Smooth muscle cell (in vitro differentiated cells): ENCODE data around the gene LCMT1. TPM values are rescaled to one million over a fixed set of nuclear protein-coding genes. Genes with fewer than 3 reads are reported as not detected.
"Not testable (repeated sequence)": the region's sequence is repeated elsewhere in the genome, so short reads cannot be mapped to it uniquely, and the experiment has no call there.

Experiments used
- DNase-seq: peaks from one replicate; lab custom pipeline; 2025; ENCODE audit not compliant: unreplicated experiment; lab: John Stamatoyannopoulos, UW
- H2AFZ ChIP-seq: fragments of 200-600 bp; sonication (generic); 2 replicates; pipeline ENCODE4 v1.6.0; 2016; ENCODE audit warnings: antibody characterized with exemption, low read depth, mild to moderate bottlenecking
- H3F3A ChIP-seq: fragments of 200-600 bp; sonication (generic); 2 replicates; pipeline ENCODE4 v1.6.0; 2017; ENCODE audit warnings: antibody characterized with exemption, low read depth
- H3K27ac ChIP-seq: fragments of 200-600 bp; sonication (generic); 2 replicates; pipeline ENCODE4 v1.5.1; 2016; ENCODE audit warnings: low read depth, mild to moderate bottlenecking
- H3K27me3 ChIP-seq: fragments of 200-600 bp; sonication (generic); 2 replicates; pipeline ENCODE4 v1.6.1; 2016; ENCODE audit warnings: low read depth, mild to moderate bottlenecking
- H3K36me3 ChIP-seq: fragments of 200-600 bp; sonication (generic); 2 replicates; pipeline ENCODE4 v1.5.1; 2016; ENCODE audit warnings: low read depth
- H3K4me1 ChIP-seq: fragments of 200-600 bp; sonication (generic); 2 replicates; pipeline ENCODE4 v1.5.1; 2016; ENCODE audit warnings: low read depth
- H3K4me2 ChIP-seq: fragments of 200-600 bp; sonication (generic); 2 replicates; pipeline ENCODE4 v1.6.0; 2016; ENCODE audit warnings: mild to moderate bottlenecking
- H3K4me3 ChIP-seq: fragments of 200-600 bp; sonication (generic); 2 replicates; pipeline ENCODE4 v1.5.1; 2016; ENCODE audit warnings: mild to moderate bottlenecking
- H3K79me2 ChIP-seq: fragments of 200-600 bp; sonication (generic); 2 replicates; pipeline ENCODE4 v1.6.0; 2016; ENCODE audit warnings: low read depth, mild to moderate bottlenecking
- H3K9ac ChIP-seq: fragments of 200-600 bp; sonication (generic); 2 replicates; pipeline ENCODE4 v1.6.0; 2016; ENCODE audit warnings: low read depth
- H3K9me3 ChIP-seq: fragments of 200-600 bp; sonication (generic); replicated peaks from 2 replicates; pipeline ENCODE4 v1.5.1; 2016; ENCODE audit warnings: low read depth
- H4K20me1 ChIP-seq: fragments of 200-600 bp; sonication (generic); 2 replicates; pipeline ENCODE4 v1.6.0; 2016; ENCODE audit warnings: low read depth
- WGBS: methylation state at CpG from one replicate; pipeline ENCODE4 v1.1.7; 2016; ENCODE audit warnings: low lambda C conversion rate; 5-methylcytosine and 5-hydroxymethylcytosine counted together
- polyA plus RNA-seq: library from polyadenylated mRNA; unstranded; fragments of >200 nt; fragmentation: Nextera tagmentation; extraction: Ambion mirVana; gene quantifications from 2 replicates; pipeline ENCODE4 v1.2.1, GENCODE V29; 2016
- total RNA-seq: library from RNA; depleted of rRNA; stranded (reverse); fragments of >200 nt; gene quantifications from 2 replicates; pipeline ENCODE4 v1.2.3, GENCODE V29; 2014
- TF ChIP-seq, protein P1 (sequence below): fragments of 200-600 bp; sonication (generic); IDR thresholded peaks from 2 replicates; pipeline ENCODE4 v1.5.1; 2017; ENCODE audit warnings: borderline replicate concordance, mild to moderate bottlenecking, antibody characterized with exemption; ENCODE audit not compliant: insufficient read depth, poor library complexity, severe bottlenecking

LCMT1 gene
- total and polyA plus RNA-seq, 2 experiments from 2014 or later, result 52.5 to 57.6 TPM

GRCh38 chr16:25177512-25177830 is 65.9 kb downstream of the LCMT1 start:
- no peak overlapping the region for H3K9ac ChIP-seq
- H2AFZ ChIP-seq, result no peak overlapping the region
- no peaks in the 10 kb centered on the region for H3F3A ChIP-seq
- no peaks in the 10 kb centered on the region for H3K27me3 ChIP-seq
- no peak overlapping the region for H3K27ac ChIP-seq
- no peaks in the 10 kb centered on the region for H3K36me3 ChIP-seq
- WGBS, result 67% methylated on average over 3 of the region's 3 CpGs
- TF ChIP-seq, protein P1, sequence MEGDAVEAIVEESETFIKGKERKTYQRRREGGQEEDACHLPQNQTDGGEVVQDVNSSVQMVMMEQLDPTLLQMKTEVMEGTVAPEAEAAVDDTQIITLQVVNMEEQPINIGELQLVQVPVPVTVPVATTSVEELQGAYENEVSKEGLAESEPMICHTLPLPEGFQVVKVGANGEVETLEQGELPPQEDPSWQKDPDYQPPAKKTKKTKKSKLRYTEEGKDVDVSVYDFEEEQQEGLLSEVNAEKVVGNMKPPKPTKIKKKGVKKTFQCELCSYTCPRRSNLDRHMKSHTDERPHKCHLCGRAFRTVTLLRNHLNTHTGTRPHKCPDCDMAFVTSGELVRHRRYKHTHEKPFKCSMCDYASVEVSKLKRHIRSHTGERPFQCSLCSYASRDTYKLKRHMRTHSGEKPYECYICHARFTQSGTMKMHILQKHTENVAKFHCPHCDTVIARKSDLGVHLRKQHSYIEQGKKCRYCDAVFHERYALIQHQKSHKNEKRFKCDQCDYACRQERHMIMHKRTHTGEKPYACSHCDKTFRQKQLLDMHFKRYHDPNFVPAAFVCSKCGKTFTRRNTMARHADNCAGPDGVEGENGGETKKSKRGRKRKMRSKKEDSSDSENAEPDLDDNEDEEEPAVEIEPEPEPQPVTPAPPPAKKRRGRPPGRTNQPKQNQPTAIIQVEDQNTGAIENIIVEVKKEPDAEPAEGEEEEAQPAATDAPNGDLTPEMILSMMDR, result no peak
- H3K9me3 ChIP-seq, result no peaks in the 10 kb centered on the region
- H3K4me3 ChIP-seq, result no peak overlapping the region
- H4K20me1 ChIP-seq, result no peaks in the 10 kb centered on the region
- no peaks in the 10 kb centered on the region for H3K79me2 ChIP-seq
- H3K4me2 ChIP-seq, result no peak overlapping the region
- DNase-seq, result no peak
- no peaks in the 10 kb centered on the region for H3K4me1 ChIP-seq

GRCh38 chr16:25177831-25178688 is 66.5 kb downstream of the LCMT1 start:
- Histone ChIP-seq H3K36me3 (no peaks in the 10 kb centered on the region), H3K4me3 (no peak overlapping the region), H3K27ac (no peak overlapping the region), H3K9me3 (no peaks in the 10 kb centered on the region), H4K20me1 (no peaks in the 10 kb centered on the region), H3K4me1 (no peaks in the 10 kb centered on the region), H3K4me2 (no peak overlapping the region), H2AFZ (no peak overlapping the region), H3K79me2 (no peaks in the 10 kb centered on the region), H3F3A (no peaks in the 10 kb centered on the region), H3K27me3 (no peaks in the 10 kb centered on the region), H3K9ac (no peak overlapping the region)
- WGBS, result 94% methylated on average over 20 of the region's 20 CpGs
- DNase-seq, result no peak
- TF ChIP-seq, protein P1, result no peak

DNA sequence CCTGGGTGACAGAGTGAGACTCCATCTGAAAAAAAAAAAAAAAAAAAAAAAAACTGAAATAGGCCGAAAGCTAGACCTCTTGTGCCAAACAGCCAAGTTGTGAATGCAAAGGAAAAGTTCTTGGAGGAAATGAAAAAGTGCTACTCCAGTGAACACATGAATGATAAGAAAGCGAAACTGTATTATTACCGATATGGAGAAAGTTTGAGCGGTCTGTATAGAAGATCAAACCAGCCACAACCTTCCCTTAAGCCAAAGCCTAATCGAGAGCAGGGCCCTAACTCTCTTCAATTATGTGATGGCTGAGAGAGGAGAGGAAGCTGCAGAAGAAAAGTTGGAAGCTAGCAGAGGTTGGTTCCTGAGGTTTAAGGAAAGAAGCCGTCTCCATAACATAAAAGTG is 69.7 kb downstream of the LCMT1 start:
- not testable (repeated sequence) for H3K4me1 ChIP-seq, H3K36me3 ChIP-seq, H3K27me3 ChIP-seq, H4K20me1 ChIP-seq, DNase-seq, H3F3A ChIP-seq, H3K9ac ChIP-seq, H3K9me3 ChIP-seq, H3K4me2 ChIP-seq, H3K4me3 ChIP-seq, H3K27ac ChIP-seq, H3K79me2 ChIP-seq, H2AFZ ChIP-seq
- 94% methylated on average over 6 of the region's 6 CpGs for WGBS

DNA sequence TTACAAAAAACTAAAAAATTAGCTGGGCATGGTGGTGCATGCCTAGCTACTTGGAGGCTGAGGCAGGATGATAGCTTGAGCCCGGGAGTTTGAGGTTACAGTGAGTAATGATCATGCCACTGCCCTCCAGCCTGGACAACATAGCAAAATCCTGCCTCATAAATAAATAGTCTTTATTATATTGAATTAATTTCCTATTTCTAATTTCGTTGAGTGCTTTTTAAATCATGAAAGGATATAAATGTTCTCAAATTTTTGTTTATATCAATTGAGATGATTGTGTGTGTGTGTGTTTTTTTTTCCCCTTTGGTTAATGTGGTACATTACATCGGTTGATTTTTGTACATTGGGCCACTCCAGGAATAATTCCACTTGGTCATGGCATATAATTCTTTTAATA is 73.2 kb downstream of the LCMT1 start:
- no peaks in the 10 kb centered on the region for H4K20me1 ChIP-seq
- TF ChIP-seq, protein P1, result no peak
- H3K9me3 ChIP-seq, result no peaks in the 10 kb centered on the region
- no peaks in the 10 kb centered on the region for H3K27me3 ChIP-seq
- no peak overlapping the region for H2AFZ ChIP-seq
- H3K36me3 ChIP-seq, result no peaks in the 10 kb centered on the region
- DNase-seq, result no peak
- no peak overlapping the region for H3K27ac ChIP-seq
- WGBS, result 78% methylated on average over 3 of the region's 3 CpGs
- H3K9ac ChIP-seq, result no peak overlapping the region
- H3K79me2 ChIP-seq, result no peaks in the 10 kb centered on the region
- no peak overlapping the region for H3K4me3 ChIP-seq
- H3K4me1 ChIP-seq, result no peaks in the 10 kb centered on the region
- H3F3A ChIP-seq, result no peaks in the 10 kb centered on the region
- no peak overlapping the region for H3K4me2 ChIP-seq
